GM23338 (cell line): ENCODE measurements around the gene KAT6B.
A peak's percentile ranks its signal among the peaks of the same experiment; 100 is the strongest.

ENCODE experiments used
- POLR2AphosphoS5 ChIP-seq: IDR thresholded peaks from 2 replicates; pipeline ENCODE4 v1.6.1; 2016; ENCODE audit warnings: antibody characterized with exemption, low read depth
- TF ChIP-seq, protein P1 (sequence below), 2 experiments: fragments of 200-600 bp in 1 of 2; sonication (generic) in 1 of 2; conservative IDR thresholded peaks; 2 replicates each; pipeline versions ENCODE4 v1.5.1 to v1.6.1; 2016 to 2017; ENCODE audit warnings: antibody characterized with exemption in 2 of 2, low read depth in 2 of 2, mild to moderate bottlenecking in 2 of 2, moderate library complexity in 1 of 2

DNA sequence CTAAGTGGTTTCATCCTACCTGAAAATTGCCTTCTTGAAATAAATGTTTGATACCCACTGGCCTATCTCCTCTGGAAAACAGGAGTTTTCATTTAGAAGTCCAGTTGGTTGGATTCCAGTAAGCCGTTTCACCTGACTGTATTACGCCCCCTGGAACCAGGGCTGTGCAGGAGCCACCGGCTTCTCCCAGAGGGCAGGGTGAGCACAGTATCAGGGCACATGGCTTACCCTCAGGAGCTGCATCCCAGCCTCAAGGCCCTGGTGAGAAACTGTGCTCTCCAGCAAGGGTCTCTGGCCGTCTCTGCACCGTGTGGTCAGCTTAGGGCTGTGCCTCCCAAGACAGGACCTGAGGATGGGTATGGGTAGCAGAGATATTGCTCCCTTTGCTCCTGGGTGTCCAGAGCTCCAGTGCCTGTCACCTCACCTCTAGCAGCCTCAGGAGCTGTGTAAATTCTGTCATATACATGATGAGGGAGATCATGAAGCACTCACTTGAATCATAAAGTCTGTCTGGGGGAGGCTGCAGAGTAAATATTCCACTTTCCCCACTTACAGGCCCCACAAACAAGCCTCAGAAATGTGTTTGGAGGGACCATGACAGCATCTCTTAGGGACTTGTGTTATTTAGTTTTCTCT, 175.4 kb downstream of the KAT6B start:
- TF ChIP-seq, protein P1, sequence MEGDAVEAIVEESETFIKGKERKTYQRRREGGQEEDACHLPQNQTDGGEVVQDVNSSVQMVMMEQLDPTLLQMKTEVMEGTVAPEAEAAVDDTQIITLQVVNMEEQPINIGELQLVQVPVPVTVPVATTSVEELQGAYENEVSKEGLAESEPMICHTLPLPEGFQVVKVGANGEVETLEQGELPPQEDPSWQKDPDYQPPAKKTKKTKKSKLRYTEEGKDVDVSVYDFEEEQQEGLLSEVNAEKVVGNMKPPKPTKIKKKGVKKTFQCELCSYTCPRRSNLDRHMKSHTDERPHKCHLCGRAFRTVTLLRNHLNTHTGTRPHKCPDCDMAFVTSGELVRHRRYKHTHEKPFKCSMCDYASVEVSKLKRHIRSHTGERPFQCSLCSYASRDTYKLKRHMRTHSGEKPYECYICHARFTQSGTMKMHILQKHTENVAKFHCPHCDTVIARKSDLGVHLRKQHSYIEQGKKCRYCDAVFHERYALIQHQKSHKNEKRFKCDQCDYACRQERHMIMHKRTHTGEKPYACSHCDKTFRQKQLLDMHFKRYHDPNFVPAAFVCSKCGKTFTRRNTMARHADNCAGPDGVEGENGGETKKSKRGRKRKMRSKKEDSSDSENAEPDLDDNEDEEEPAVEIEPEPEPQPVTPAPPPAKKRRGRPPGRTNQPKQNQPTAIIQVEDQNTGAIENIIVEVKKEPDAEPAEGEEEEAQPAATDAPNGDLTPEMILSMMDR (conservative IDR thresholded peaks at IDR 0.05; ENCODE audit: low read depth in 2 of 2) = peak in 1 of 2 experiments; percentile 29; a peak in 2 of 4 replicates
- TF ChIP-seq POLR2AphosphoS5 = no peak
